GM12878 (cell line): ENCODE measurements around the gene HTD2. TPM values are rescaled to one million over a fixed set of nuclear protein-coding genes. Genes with fewer than 3 reads are reported as not detected.

Source experiments
- ATAC-seq: fragments of 200-7000 bp; cut with Tn5 transposase; 3 replicates; pipeline ENCODE4 v1.9.1; 2020; ENCODE audit warnings: mild to moderate bottlenecking, moderate library complexity
- BruUV-seq: library from RNA; stranded (reverse); fragments of 400-500 nt; replicated peaks from 2 replicates; lab custom pipeline; 2021; lab: Mats Ljungman, UMichigan
- CTCF ChIA-PET: fragments of 300-600 bp; sonication (Branson Sonifier 250); formaldehyde crosslinking; extraction: SDS; loops from one replicate; lab custom pipeline; 2021; ENCODE audit warnings: inconsistent platforms; lab: Yijun Ruan, JAX
- POLR2A ChIA-PET: fragments of 350-600 bp; formaldehyde crosslinking; extraction: SDS; loops from one replicate; lab custom pipeline; 2021; ENCODE audit warnings: inconsistent platforms; lab: Charles Lee
- RAD21 ChIA-PET: fragments of 300-600 bp; sonication (Branson Sonifier 250); formaldehyde crosslinking; loops from one replicate; lab custom pipeline; 2023; ENCODE audit warnings: antibody characterized with exemption; ENCODE audit not compliant: unreplicated experiment; lab: Charles Lee
- SMC1A ChIA-PET: fragments of 300-600 bp; sonication (Branson Sonifier 250); formaldehyde crosslinking; loops from one replicate; lab custom pipeline; 2023; ENCODE audit not compliant: unreplicated experiment, uncharacterized antibody; lab: Charles Lee
- DNase-seq: peaks from one replicate; pipeline ENCODE4 v3.0.0-alpha.2; 2011; ENCODE audit warnings: low read depth, low spot score
- FAIRE-seq: peaks from 3 replicates; lab custom pipeline; 2011; peaks lifted over from hg19 to GRCh38; lab: Jason Lieb, UNC
- H2AFZ ChIP-seq: 2 replicates; pipeline ENCODE4 v1.6.0; 2011; ENCODE audit warnings: low read depth, low read length, control low read depth; ENCODE audit not compliant: control insufficient read depth
- H3K27ac ChIP-seq: 2 replicates; pipeline ENCODE4 v1.5.1; 2011; ENCODE audit warnings: control low read depth; ENCODE audit not compliant: control insufficient read depth, insufficient read depth
- H3K27me3 ChIP-seq, 2 experiments: replicated peaks in 1 of 2; 2 replicates each; pipeline versions ENCODE4 v1.6.0 to v1.6.1; 2011; ENCODE audit warnings: low read length in 1 of 2; ENCODE audit not compliant: control insufficient read depth in 2 of 2, insufficient read depth in 2 of 2
- H3K36me3 ChIP-seq, 2 experiments: 2 replicates each; pipeline ENCODE4 v1.5.1; 2011; ENCODE audit warnings: low read length in 1 of 2; ENCODE audit not compliant: control insufficient read depth in 2 of 2, insufficient read depth in 2 of 2
- H3K4me1 ChIP-seq: 2 replicates; pipeline ENCODE4 v1.6.1; 2011; ENCODE audit warnings: mild to moderate bottlenecking, low read length, moderate library complexity, mixed read lengths; ENCODE audit not compliant: control insufficient read depth, insufficient read depth
- H3K4me2 ChIP-seq: 2 replicates; pipeline ENCODE4 v1.6.0; 2011; ENCODE audit warnings: control low read depth; ENCODE audit not compliant: control insufficient read depth, insufficient read depth
- H3K4me3 ChIP-seq: fragments of 200-600 bp; sonication (generic); 2 replicates; pipeline ENCODE4 v1.5.1; 2016
- H3K79me2 ChIP-seq: 2 replicates; pipeline ENCODE4 v1.6.0; 2011; ENCODE audit warnings: low read length; ENCODE audit not compliant: control insufficient read depth, insufficient read depth
- H3K9ac ChIP-seq: 2 replicates; pipeline ENCODE4 v1.8.0; 2011; ENCODE audit warnings: low read length, control low read depth, mixed read lengths; ENCODE audit not compliant: control insufficient read depth, insufficient read depth
- H3K9me3 ChIP-seq: replicated peaks from 3 replicates; pipeline ENCODE4 v1.5.1; 2011; ENCODE audit warnings: mild to moderate bottlenecking, low read length; ENCODE audit not compliant: control insufficient read depth, insufficient read depth
- H4K20me1 ChIP-seq: 2 replicates; pipeline ENCODE4 v1.6.0; 2011; ENCODE audit not compliant: control insufficient read depth, insufficient read depth
- MYC ChIP-seq: IDR thresholded peaks from 2 replicates; pipeline ENCODE4 v1.6.1; 2011; ENCODE audit warnings: mild to moderate bottlenecking, low read length, moderate library complexity, inconsistent platforms; ENCODE audit not compliant: insufficient read depth, insufficient replicate concordance, insufficient read length, severe bottlenecking
- SIN3A ChIP-seq: IDR thresholded peaks from 2 replicates; pipeline ENCODE4 v1.6.1; 2012; ENCODE audit warnings: low read depth, low read length, improper control_type of control experiment
- TAF1 ChIP-seq: IDR thresholded peaks from 2 replicates; pipeline ENCODE4 v1.6.1; 2011; ENCODE audit warnings: mild to moderate bottlenecking, low read depth, low read length, borderline replicate concordance
- YY1 ChIP-seq: IDR thresholded peaks from 2 replicates; pipeline ENCODE4 v1.6.1; 2011; ENCODE audit warnings: low read depth, mild to moderate bottlenecking, low read length
- ZNF24 ChIP-seq: fragments of 450-650 bp; IDR thresholded peaks from 2 replicates; pipeline ENCODE4 v1.6.1; 2017; ENCODE audit warnings: antibody characterized with exemption, mild to moderate bottlenecking
- WGBS: methylation state at CpG from one replicate; pipeline ENCODE4 v1.1.6; 2016; ENCODE audit warnings: low lambda C conversion rate; ENCODE audit not compliant: insufficient replicate concordance, insufficient coverage; ENCODE audit errors: missing lambda C conversion rate; 5-methylcytosine and 5-hydroxymethylcytosine counted together
- in situ Hi-C: fragments of 300-500 bp; cut with MboI; formaldehyde crosslinking; loops from 9 replicates; pipeline ENCODE4 v1.14.3; 2018; ENCODE audit warnings: mixed read lengths
- intact Hi-C: fragments of 100-400 bp; cut with micrococcal nuclease; formaldehyde crosslinking; loops from one replicate; pipeline ENCODE4 v1.14.2; 2022; ENCODE audit not compliant: unreplicated experiment
- polyA plus RNA-seq, 11 experiments: library from polyadenylated mRNA; depleted of rRNA in 4 of 11; unstranded in 6 of 11; stranded (reverse) in 5 of 11; fragments of >200 nt; fragmentation: Nextera tagmentation in 4 of 11; fragmentation: Illumina TruSeq in 1 of 11; extraction: Ambion mirVana in 4 of 11; extraction: Trizol in 1 of 11; gene quantifications; 1 replicate in 1 of 11; 2 replicates in 10 of 11; pipeline versions ENCODE4 v1.2.1 to v1.2.3, GENCODE V29; 2011 to 2016; ENCODE audit warnings: inconsistent platforms in 2 of 11, missing spikeins in 2 of 11, low read depth in 1 of 11
- total RNA-seq, 4 experiments: library from RNA; depleted of rRNA in 3 of 4; stranded (reverse); fragments of >200 nt in 3 of 4; fragmentation: Illumina TruSeq in 1 of 4; extraction: Trizol in 1 of 4; gene quantifications; 2 replicates each; pipeline versions ENCODE4 v1.2.1 to v1.2.3, GENCODE V29; 2013 to 2021
- TF ChIP-seq, protein P1 (sequence below), 3 experiments: IDR thresholded peaks in 2 of 3; conservative IDR thresholded peaks in 1 of 3; 2 replicates each; pipeline ENCODE4 v1.5.1; 2011; ENCODE audit warnings: low read depth in 3 of 3, low read length in 3 of 3, mild to moderate bottlenecking in 3 of 3, control low read depth in 2 of 3, moderate library complexity in 2 of 3, inconsistent platforms in 1 of 3, mixed read lengths in 1 of 3; ENCODE audit not compliant: control insufficient read depth in 2 of 3, insufficient read depth in 1 of 3; ENCODE audit errors: extremely low read depth in 1 of 3

The HTD2 gene
- total and polyA plus RNA-seq, 10 of the 15 experiments (the other 5 are each of a cell fraction or from before 2014, with no cell fraction given) = 5.9 to 24.7 (median 9.5) TPM

DNA sequence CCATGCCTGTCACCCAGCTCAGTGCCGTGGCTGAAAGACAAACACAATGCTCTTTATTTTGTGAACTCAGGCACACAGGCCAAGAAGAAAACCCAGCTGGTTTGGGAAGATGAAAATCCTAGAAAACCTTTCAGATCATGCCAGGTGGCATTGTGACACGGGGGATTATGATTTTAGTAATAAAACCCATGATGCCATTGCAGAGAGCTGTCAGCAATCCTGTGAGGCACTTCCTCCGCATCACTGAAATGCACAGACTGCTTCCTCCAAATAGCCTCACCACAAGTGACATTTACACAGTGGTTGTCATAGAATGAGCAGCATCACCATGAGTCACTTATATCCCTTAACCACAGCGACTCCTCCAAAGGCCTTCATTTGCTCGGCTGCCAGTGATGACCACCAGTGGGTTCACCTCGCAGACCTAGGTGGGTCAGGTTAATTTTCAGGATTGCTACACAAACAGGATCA, 46.0 kb upstream of the HTD2 start:
- no peaks in the 10 kb centered on the region for H4K20me1 ChIP-seq
- ChIA-PET POLR2A (no interaction called here), CTCF (interaction anchor here (0.7 kb wide), 1 partner anchor 11 kb away, joined by 3 read pairs; no protein-coding TSS in a partner anchor), RAD21 (interaction anchor here (0.7 to 1.4 kb wide), 2 partner anchors 20 to 64 kb away, joined by 3 read pairs; no protein-coding TSS in a partner anchor), SMC1A (interaction anchor here (1.5 kb wide), 2 partner anchors 10 to 43 kb away, joined by 5 to 8 read pairs; no protein-coding TSS in a partner anchor)
- intact Hi-C loops (no loop called here), in situ Hi-C loops (no loop called here)
- ATAC-seq = no peak
- no peak overlapping the region for H3K27ac ChIP-seq
- H3K4me1 ChIP-seq = no peaks in the 10 kb centered on the region
- H3K27me3 ChIP-seq = no peaks in the 10 kb centered on the region
- no peak overlapping the region for H2AFZ ChIP-seq
- H3K9me3 ChIP-seq = no peaks in the 10 kb centered on the region
- WGBS = 48% methylated on average over 6 of the region's 6 CpGs
- H3K4me2 ChIP-seq = no peak overlapping the region
- H3K4me3 ChIP-seq = no peak overlapping the region
- no TSS peak for BruUV-seq
- no peak overlapping the region for H3K9ac ChIP-seq
- DNase-seq = no peak
- peaks cover 0 to 12% of the 10 kb centered on the region in 2 experiments; a peak in 2 of 4 replicates for H3K36me3 ChIP-seq
- H3K79me2 ChIP-seq = no peaks in the 10 kb centered on the region
- peak; percentile 7 for FAIRE-seq
- no peak for TF ChIP-seq MYC
- TF ChIP-seq, protein P1, sequence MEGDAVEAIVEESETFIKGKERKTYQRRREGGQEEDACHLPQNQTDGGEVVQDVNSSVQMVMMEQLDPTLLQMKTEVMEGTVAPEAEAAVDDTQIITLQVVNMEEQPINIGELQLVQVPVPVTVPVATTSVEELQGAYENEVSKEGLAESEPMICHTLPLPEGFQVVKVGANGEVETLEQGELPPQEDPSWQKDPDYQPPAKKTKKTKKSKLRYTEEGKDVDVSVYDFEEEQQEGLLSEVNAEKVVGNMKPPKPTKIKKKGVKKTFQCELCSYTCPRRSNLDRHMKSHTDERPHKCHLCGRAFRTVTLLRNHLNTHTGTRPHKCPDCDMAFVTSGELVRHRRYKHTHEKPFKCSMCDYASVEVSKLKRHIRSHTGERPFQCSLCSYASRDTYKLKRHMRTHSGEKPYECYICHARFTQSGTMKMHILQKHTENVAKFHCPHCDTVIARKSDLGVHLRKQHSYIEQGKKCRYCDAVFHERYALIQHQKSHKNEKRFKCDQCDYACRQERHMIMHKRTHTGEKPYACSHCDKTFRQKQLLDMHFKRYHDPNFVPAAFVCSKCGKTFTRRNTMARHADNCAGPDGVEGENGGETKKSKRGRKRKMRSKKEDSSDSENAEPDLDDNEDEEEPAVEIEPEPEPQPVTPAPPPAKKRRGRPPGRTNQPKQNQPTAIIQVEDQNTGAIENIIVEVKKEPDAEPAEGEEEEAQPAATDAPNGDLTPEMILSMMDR (IDR thresholded peaks at IDR 0.05 in 2 of 3, conservative IDR thresholded peaks at IDR 0.05 in 1 of 3; ENCODE audit: control insufficient read depth in 2 of 3, extremely low read depth in 1 of 3, insufficient read depth in 1 of 3, low read depth in 3 of 3, low read length in 3 of 3) = no peak
- TF ChIP-seq YY1 = no peak
- no peak for TF ChIP-seq SIN3A
- TF ChIP-seq ZNF24 = no peak
- TF ChIP-seq TAF1 = no peak
